Measurements from ENCODE around the gene ZNF670.

The ZNF670 gene

GRCh38 chr1:247111700-247112478, 33.3 kb upstream of the ZNF670 start:
- no peak for TF ChIP-seq CTCF (IDR thresholded peaks at IDR 0.05; ENCODE audit: low read depth, low read length)
- peak overlapping the region; percentile 51 to 56 for H3K4me3 ChIP-seq (replicated peaks in 1 of 2; ENCODE audit: low read depth in 2 of 2, low read length in 2 of 2)
- peak; percentile 42 to 59 for DNase-seq (ENCODE audit: low read depth in 2 of 2)

- DNase-seq (ENCODE audit: low read depth in 2 of 2), result no peak
- H3K4me3 ChIP-seq (replicated peaks in 1 of 2; ENCODE audit: low read depth in 2 of 2, low read length in 2 of 2), result peak overlapping the region; percentile 51 to 56
- TF ChIP-seq CTCF (IDR thresholded peaks at IDR 0.05; ENCODE audit: low read depth, low read length), result no peak
These were observed 32.7 kb upstream of the ZNF670 start for GRCh38 chr1:247111259-247111699.

GRCh38 chr1:247110627-247111258, 32.1 kb upstream of the ZNF670 start:
- no peak for TF ChIP-seq CTCF (IDR thresholded peaks at IDR 0.05; ENCODE audit: low read depth, low read length)
- DNase-seq (ENCODE audit: low read depth in 2 of 2), result no peak
- H3K4me3 ChIP-seq (replicated peaks in 1 of 2; ENCODE audit: low read depth in 2 of 2, low read length in 2 of 2), result peak overlapping the region; percentile 51 to 56

GRCh38 chr1:247107694-247108093, 29.1 kb upstream of the ZNF670 start:
- DNase-seq (ENCODE audit: low read depth in 2 of 2), result no peak
- no peak for TF ChIP-seq CTCF (IDR thresholded peaks at IDR 0.05; ENCODE audit: low read depth, low read length)
- no peak overlapping the region for H3K4me3 ChIP-seq (replicated peaks in 1 of 2; ENCODE audit: low read depth in 2 of 2, low read length in 2 of 2)

- no peak overlapping the region for H3K4me3 ChIP-seq (replicated peaks in 1 of 2; ENCODE audit: low read depth in 2 of 2, low read length in 2 of 2)
- no peak for DNase-seq (ENCODE audit: low read depth in 2 of 2)
- no peak for TF ChIP-seq CTCF (IDR thresholded peaks at IDR 0.05; ENCODE audit: low read depth, low read length)
These were observed 27.4 kb upstream of the ZNF670 start for GRCh38 chr1:247105966-247106365.

- no peak for TF ChIP-seq CTCF (IDR thresholded peaks at IDR 0.05; ENCODE audit: low read depth, low read length)
- H3K4me3 ChIP-seq (replicated peaks in 1 of 2; ENCODE audit: low read depth in 2 of 2, low read length in 2 of 2), result no peak overlapping the region
- no peak for DNase-seq (ENCODE audit: low read depth in 2 of 2)
These were observed 26.4 kb upstream of the ZNF670 start for GRCh38 chr1:247104965-247105364.
